ENCODE data around the gene RNU1-2.
"Not testable (repeated sequence)": the region's sequence is repeated elsewhere in the genome, so short reads cannot be mapped to it uniquely, and the experiment has no call there.

- TF ChIP-seq, protein P1, sequence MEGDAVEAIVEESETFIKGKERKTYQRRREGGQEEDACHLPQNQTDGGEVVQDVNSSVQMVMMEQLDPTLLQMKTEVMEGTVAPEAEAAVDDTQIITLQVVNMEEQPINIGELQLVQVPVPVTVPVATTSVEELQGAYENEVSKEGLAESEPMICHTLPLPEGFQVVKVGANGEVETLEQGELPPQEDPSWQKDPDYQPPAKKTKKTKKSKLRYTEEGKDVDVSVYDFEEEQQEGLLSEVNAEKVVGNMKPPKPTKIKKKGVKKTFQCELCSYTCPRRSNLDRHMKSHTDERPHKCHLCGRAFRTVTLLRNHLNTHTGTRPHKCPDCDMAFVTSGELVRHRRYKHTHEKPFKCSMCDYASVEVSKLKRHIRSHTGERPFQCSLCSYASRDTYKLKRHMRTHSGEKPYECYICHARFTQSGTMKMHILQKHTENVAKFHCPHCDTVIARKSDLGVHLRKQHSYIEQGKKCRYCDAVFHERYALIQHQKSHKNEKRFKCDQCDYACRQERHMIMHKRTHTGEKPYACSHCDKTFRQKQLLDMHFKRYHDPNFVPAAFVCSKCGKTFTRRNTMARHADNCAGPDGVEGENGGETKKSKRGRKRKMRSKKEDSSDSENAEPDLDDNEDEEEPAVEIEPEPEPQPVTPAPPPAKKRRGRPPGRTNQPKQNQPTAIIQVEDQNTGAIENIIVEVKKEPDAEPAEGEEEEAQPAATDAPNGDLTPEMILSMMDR (conservative IDR thresholded peaks at IDR 0.05; ENCODE audit: low read length) = not testable (repeated sequence)
- not testable (repeated sequence) for TF ChIP-seq EZH2phosphoT487 (IDR thresholded peaks at IDR 0.05; ENCODE audit: borderline replicate concordance)
Measured at GRCh38 chr1:16866926-16867707, 28.7 kb upstream of the RNU1-2 start.
